Measurements from ENCODE around the gene DCBLD2. TPM values are rescaled to one million over a fixed set of nuclear protein-coding genes. Genes with fewer than 3 reads are reported as not detected.
"Not testable (repeated sequence)": the region's sequence is repeated elsewhere in the genome, so short reads cannot be mapped to it uniquely, and the experiment has no call there.

Gene DCBLD2
- total and polyA plus RNA-seq, 2 of the 4 experiments (the other 2 are of a cell fraction): 121 to 196 TPM

- H2AK9ac ChIP-seq (replicated peaks; ENCODE audit: low read depth, low read length, poor library complexity); H3K56ac ChIP-seq (ENCODE audit: extremely low read depth, insufficient read depth, low read length); H3K4ac ChIP-seq (ENCODE audit: low read depth, low read length); in situ Hi-C loops (cut with MboI; ENCODE audit: low sequenced_read_pairs); ATAC-seq (ENCODE audit: low read depth); H2BK20ac ChIP-seq (ENCODE audit: low read depth, low read length); H2AFZ ChIP-seq (replicated peaks; ENCODE audit: low read length, poor library complexity); H3K9me1 ChIP-seq (ENCODE audit: insufficient read depth, low read length); H4K8ac ChIP-seq (ENCODE audit: low read depth in 2 of 2, low read length in 2 of 2); H3K14ac ChIP-seq (replicated peaks; ENCODE audit: low read depth, low read length); H3K9me3 ChIP-seq (ENCODE audit: control insufficient read depth, insufficient read depth, low read length); H3K23ac ChIP-seq (ENCODE audit: low read depth, low read length); POLR2A ChIA-PET (ENCODE audit: unreplicated experiment); H3K27me3 ChIP-seq (ENCODE audit: control insufficient read depth, insufficient read depth, low read length); H4K5ac ChIP-seq (ENCODE audit: low read depth, low read length); DNase-seq; H2AK5ac ChIP-seq (ENCODE audit: low read depth, low read length); H3K27ac ChIP-seq (ENCODE audit: insufficient read depth, low read length); H4K91ac ChIP-seq (ENCODE audit: insufficient read depth, low read depth, low read length); H3K4me1 ChIP-seq (ENCODE audit: control insufficient read depth, insufficient read depth, low read length); H2BK5ac ChIP-seq (ENCODE audit: low read depth, low read length, poor library complexity, severe bottlenecking); H3K4me3 ChIP-seq (ENCODE audit: insufficient read depth, low read depth, low read length); H2BK120ac ChIP-seq (ENCODE audit: low read depth, low read length); H4K20me1 ChIP-seq (ENCODE audit: insufficient read depth, low read length); H3K18ac ChIP-seq (ENCODE audit: low read depth, low read length); BruUV-seq (replicated peaks); H3K9ac ChIP-seq (ENCODE audit: low read depth, low read length); H3K36me3 ChIP-seq (ENCODE audit: control insufficient read depth, insufficient read depth, low read length); dilution Hi-C loops (cut with HindIII; ENCODE audit: low sequenced_read_pairs, unreplicated experiment); intact Hi-C loops (cut with micrococcal nuclease); H2BK15ac ChIP-seq (ENCODE audit: low read depth, low read length); H3K4me2 ChIP-seq (ENCODE audit: low read depth, low read length): not testable (repeated sequence)
- peaks cover 12 to 33% of the 10 kb centered on the region in 2 experiments; a peak in 3 of 4 replicates for H3K79me1 ChIP-seq (ENCODE audit: low read depth in 1 of 2, low read length in 2 of 2)
- CTCF ChIA-PET: interaction anchor here (0.5 to 1.0 kb wide), 4 partner anchors 10 to 400 kb away, joined by 3 to 7 read pairs (median 4); no protein-coding TSS in a partner anchor
- WGBS, 2 experiments (ENCODE audit: extremely low coverage in 2 of 2, insufficient read length in 1 of 2): no CpG with 5 or more reads among the region's 5 CpGs
Measured at GRCh38 chr3:98831060-98831459, 70.4 kb downstream of the DCBLD2 start.
